Mucosa of rectum (tissue), 2 donors: Measurements from ENCODE around the gene SPOP.

Experiments
- H3K27ac ChIP-seq, 2 donors: one replicate each; pipeline ENCODE4 v1.7.0; 2013; ENCODE audit warnings: inconsistent platforms in 2 of 2, low read depth in 2 of 2, low read length in 2 of 2
- H3K27me3 ChIP-seq, 2 donors: one replicate each; pipeline ENCODE4 v1.7.0; 2013; ENCODE audit warnings: low read length in 2 of 2; ENCODE audit not compliant: control insufficient read depth in 2 of 2, insufficient read depth in 2 of 2
- H3K36me3 ChIP-seq, 2 donors: one replicate each; pipeline ENCODE4 v1.7.0; 2013; ENCODE audit warnings: low read length in 2 of 2; ENCODE audit not compliant: control insufficient read depth in 2 of 2, insufficient read depth in 2 of 2
- H3K4me1 ChIP-seq, 2 donors: one replicate each; pipeline ENCODE4 v1.7.0; 2013; ENCODE audit warnings: low read length in 2 of 2, mild to moderate bottlenecking in 1 of 2; ENCODE audit not compliant: control insufficient read depth in 2 of 2, insufficient read depth in 2 of 2
- H3K4me3 ChIP-seq, 2 donors: one replicate each; pipeline ENCODE4 v1.7.0; 2013; ENCODE audit warnings: low read length in 2 of 2
- H3K9ac ChIP-seq, 2 donors: one replicate each; pipeline ENCODE4 v1.7.0; 2013; ENCODE audit warnings: low read length in 2 of 2, low read depth in 1 of 2, mild to moderate bottlenecking in 1 of 2
- H3K9me3 ChIP-seq, 2 donors: one replicate each; pipeline ENCODE4 v1.7.0; 2013; ENCODE audit warnings: low read length in 2 of 2; ENCODE audit not compliant: control insufficient read depth in 2 of 2
- donor health status: healthy.
- donor health status: Normal muscosa, but diverticular disease.

The SPOP gene

GRCh38 chr17:49576917-49577649 lies 100.8 kb downstream of the SPOP start:
- H3K27ac ChIP-seq: peak overlapping the region; percentile 27 to 43
- H3K9ac ChIP-seq: peak overlapping the region; percentile 14 to 35
- H3K36me3 ChIP-seq: no peaks in the 10 kb centered on the region
- peak overlapping the region; percentile 52 to 59 for H3K4me3 ChIP-seq
- peaks cover 31 to 34% of the 10 kb centered on the region in 2 donors for H3K27me3 ChIP-seq
- peaks cover 3 to 5% of the 10 kb centered on the region in 2 donors for H3K4me1 ChIP-seq
- no peaks in the 10 kb centered on the region for H3K9me3 ChIP-seq

GRCh38 chr17:49576088-49576916 lies 101.6 kb downstream of the SPOP start:
- Histone ChIP-seq H3K4me3 (peak overlapping the region; percentile 52 to 66), H3K27me3 (peaks cover 31 to 34% of the 10 kb centered on the region in 2 donors), H3K4me1 (peaks cover 3 to 5% of the 10 kb centered on the region in 2 donors), H3K27ac (peak overlapping the region; percentile 27 to 43), H3K36me3 (no peaks in the 10 kb centered on the region), H3K9me3 (no peaks in the 10 kb centered on the region), H3K9ac (peak overlapping the region in 1 of 2 donors; percentile 2)

- Histone ChIP-seq H3K27ac (peak within 1 kb of the TSS; percentile 27 to 43), H3K4me3 (peak within 1 kb of the TSS; percentile 52 to 66), H3K9ac (peak within 1 kb of the TSS in 1 of 2 donors; percentile 2)
These were observed 102.2 kb downstream of the SPOP start, which contains the start of gene NXPH3 for GRCh38 chr17:49575679-49576087. Gene NXPH3 (plus strand): TSS chr17:49575871. CDS start chr17:49576220, 349 bp downstream.

GRCh38 chr17:49574945-49575678 lies 102.8 kb downstream of the SPOP start:
- no peaks in the 10 kb centered on the region for H3K9me3 ChIP-seq
- peaks cover 34 to 38% of the 10 kb centered on the region in 2 donors for H3K27me3 ChIP-seq
- peaks cover 5% of the 10 kb centered on the region in 2 donors for H3K4me1 ChIP-seq
- H3K27ac ChIP-seq: no peak overlapping the region
- no peak overlapping the region for H3K9ac ChIP-seq
- peak overlapping the region in 1 of 2 donors; percentile 20 for H3K4me3 ChIP-seq
- no peaks in the 10 kb centered on the region for H3K36me3 ChIP-seq

More at GRCh38 chr17:49575679-49576087, 102.2 kb downstream of the SPOP start, which contains the start of gene NXPH3:
- no peaks in the 10 kb centered on the region for H3K36me3 ChIP-seq
- peaks cover 3 to 5% of the 10 kb centered on the region in 2 donors for H3K4me1 ChIP-seq
- peaks cover 34% of the 10 kb centered on the region in 2 donors for H3K27me3 ChIP-seq
- H3K9me3 ChIP-seq: no peaks in the 10 kb centered on the region

- H3K9me3 ChIP-seq: no peaks in the 10 kb centered on the region
- no peak overlapping the region for H3K4me3 ChIP-seq
- H3K27me3 ChIP-seq: peaks cover 34 to 38% of the 10 kb centered on the region in 2 donors
- no peak overlapping the region for H3K27ac ChIP-seq
- no peaks in the 10 kb centered on the region for H3K36me3 ChIP-seq
- no peak overlapping the region for H3K9ac ChIP-seq
- H3K4me1 ChIP-seq: peaks cover 5% of the 10 kb centered on the region in 2 donors
These were observed 103.5 kb downstream of the SPOP start for GRCh38 chr17:49574323-49574781.

GRCh38 chr17:49573510-49574322 lies 104.2 kb downstream of the SPOP start:
- H3K4me1 ChIP-seq: peaks cover 5% of the 10 kb centered on the region in 2 donors
- no peaks in the 10 kb centered on the region for H3K9me3 ChIP-seq
- no peaks in the 10 kb centered on the region for H3K36me3 ChIP-seq
- H3K27me3 ChIP-seq: peaks cover 34% of the 10 kb centered on the region in 2 donors
- no peak overlapping the region for H3K4me3 ChIP-seq
- H3K27ac ChIP-seq: no peak overlapping the region
- no peak overlapping the region for H3K9ac ChIP-seq

- Histone ChIP-seq H3K4me1 (peaks cover 8 to 11% of the 10 kb centered on the region in 2 donors), H3K9ac (no peak overlapping the region), H3K27ac (no peak overlapping the region), H3K36me3 (no peaks in the 10 kb centered on the region), H3K9me3 (no peaks in the 10 kb centered on the region), H3K27me3 (peaks cover 30 to 32% of the 10 kb centered on the region in 2 donors), H3K4me3 (no peak overlapping the region)
These were observed 105.0 kb downstream of the SPOP start for GRCh38 chr17:49572806-49573420.

GRCh38 chr17:49572226-49572625 lies 105.7 kb downstream of the SPOP start:
- H3K27ac ChIP-seq: no peak overlapping the region
- H3K27me3 ChIP-seq: peaks cover 24 to 25% of the 10 kb centered on the region in 2 donors
- H3K4me1 ChIP-seq: peaks cover 6 to 12% of the 10 kb centered on the region in 2 donors
- no peaks in the 10 kb centered on the region for H3K9me3 ChIP-seq
- no peak overlapping the region for H3K9ac ChIP-seq
- no peaks in the 10 kb centered on the region for H3K36me3 ChIP-seq
- no peak overlapping the region for H3K4me3 ChIP-seq

- H3K4me1 ChIP-seq: peaks cover 3 to 12% of the 10 kb centered on the region in 2 donors
- no peak overlapping the region for H3K9ac ChIP-seq
- H3K36me3 ChIP-seq: no peaks in the 10 kb centered on the region
- no peak overlapping the region for H3K4me3 ChIP-seq
- no peaks in the 10 kb centered on the region for H3K9me3 ChIP-seq
- H3K27ac ChIP-seq: no peak overlapping the region
- H3K27me3 ChIP-seq: peaks cover 21 to 24% of the 10 kb centered on the region in 2 donors
These were observed 106.1 kb downstream of the SPOP start for GRCh38 chr17:49571764-49572163.
